Activated CD4-positive, alpha-beta T cell treated with anti-CD3 and anti-CD28 coated beads for 24 hours (primary cell): ENCODE measurements around the gene WFDC5.
"Not testable (repeated sequence)": the region's sequence is repeated elsewhere in the genome, so short reads cannot be mapped to it uniquely, and the experiment has no call there.

Source experiments
- DNase-seq, 2 donors: peaks; one replicate each; pipeline ENCODE4 v3.0.0-alpha.2; 2020; ENCODE audit warnings: low read depth in 2 of 2

Gene WFDC5, protein sequence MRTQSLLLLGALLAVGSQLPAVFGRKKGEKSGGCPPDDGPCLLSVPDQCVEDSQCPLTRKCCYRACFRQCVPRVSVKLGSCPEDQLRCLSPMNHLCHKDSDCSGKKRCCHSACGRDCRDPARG

DNA sequence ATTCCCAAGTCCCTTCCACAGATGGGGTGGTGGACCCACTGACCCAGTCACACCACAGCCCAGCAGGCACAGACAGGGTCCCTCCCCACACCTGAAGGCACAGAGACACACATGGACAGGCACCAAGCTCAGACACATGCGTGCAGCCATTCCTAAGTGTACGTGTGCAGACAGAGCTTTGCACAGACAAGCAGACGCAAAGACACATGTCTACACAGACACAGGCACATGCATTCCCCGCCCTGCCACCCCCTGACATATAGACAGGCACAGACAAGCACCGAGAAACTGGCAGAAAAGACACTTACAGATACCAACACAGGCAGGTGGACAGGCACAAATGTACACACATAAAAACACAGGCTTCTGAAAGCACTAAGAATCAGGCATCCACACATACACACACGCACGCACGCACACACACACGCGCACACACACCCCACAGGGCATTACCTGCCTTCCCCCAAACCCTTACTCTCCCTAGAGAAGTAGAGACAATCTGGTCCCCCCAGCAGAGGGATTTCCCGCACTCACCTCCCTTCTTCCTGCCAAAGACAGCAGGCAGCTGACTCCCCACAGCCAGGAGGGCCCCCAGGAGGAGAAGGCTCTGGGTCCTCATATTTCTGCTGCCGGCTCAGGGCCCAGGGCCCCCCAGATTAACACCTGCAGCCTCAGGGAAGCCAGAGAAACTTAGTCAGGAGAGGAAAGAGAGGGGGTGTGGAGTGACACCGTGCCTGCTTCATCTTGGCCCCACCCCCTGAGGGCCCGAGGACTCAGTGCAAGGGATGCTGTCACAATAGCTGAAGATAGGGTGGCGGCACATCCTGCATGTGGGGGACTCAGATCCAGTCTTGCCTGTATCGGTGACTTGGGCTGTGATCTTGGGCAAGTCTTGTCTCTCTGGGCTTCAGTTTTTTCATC is at the start of gene WFDC5:
Gene WFDC5, minus strand, starts transcription at position 710 of the 921 bp plus-strand sequence. Its CDS starts 91 bp downstream, at position 619.
- DNase-seq = no peak

GRCh38 chr20:45163083-45163803 is 48.3 kb upstream of the WFDC5 start:
- DNase-seq = no peak

DNA sequence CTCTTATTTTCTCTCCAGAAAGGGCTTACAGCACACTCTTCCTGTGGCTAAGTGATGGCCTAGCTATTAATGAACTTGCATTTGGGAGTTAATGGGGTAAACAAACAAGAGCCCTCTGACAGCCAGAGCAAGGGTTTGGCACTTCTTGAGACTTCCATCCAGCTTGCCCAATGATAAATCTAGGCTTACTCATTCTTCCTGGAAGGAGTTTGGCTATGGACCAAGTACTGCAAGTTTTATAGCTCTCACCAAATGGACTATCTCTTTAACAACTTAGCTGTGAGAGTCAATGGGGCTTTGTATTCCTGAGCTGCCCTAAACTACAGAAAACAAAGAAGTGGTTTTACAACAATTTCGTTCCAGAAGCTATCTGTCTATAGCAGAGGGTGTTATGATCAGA is 43.0 kb upstream of the WFDC5 start:
- DNase-seq = no peak

GRCh38 chr20:45156713-45157112 is 41.7 kb upstream of the WFDC5 start:
- no peak for DNase-seq

DNA sequence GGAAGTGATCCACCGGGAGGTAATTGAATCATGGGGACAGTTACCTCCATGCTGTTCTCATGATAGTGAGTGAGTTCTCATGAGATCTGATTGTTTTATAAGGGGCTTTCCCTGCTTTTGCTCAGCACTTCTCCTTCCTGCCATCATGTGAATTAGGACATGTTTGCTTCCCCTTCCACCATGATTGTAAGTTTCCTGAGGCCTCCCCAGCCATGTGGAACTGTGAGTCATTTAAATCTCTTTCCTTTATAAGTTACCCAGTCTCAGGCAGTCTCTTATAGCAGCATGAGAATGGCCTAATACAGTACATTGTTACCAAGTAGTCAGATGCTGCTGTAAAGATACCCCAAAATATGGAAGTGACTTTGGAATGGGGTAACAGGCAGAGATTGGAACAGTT is 39.8 kb upstream of the WFDC5 start:
- DNase-seq = not testable (repeated sequence)

DNA sequence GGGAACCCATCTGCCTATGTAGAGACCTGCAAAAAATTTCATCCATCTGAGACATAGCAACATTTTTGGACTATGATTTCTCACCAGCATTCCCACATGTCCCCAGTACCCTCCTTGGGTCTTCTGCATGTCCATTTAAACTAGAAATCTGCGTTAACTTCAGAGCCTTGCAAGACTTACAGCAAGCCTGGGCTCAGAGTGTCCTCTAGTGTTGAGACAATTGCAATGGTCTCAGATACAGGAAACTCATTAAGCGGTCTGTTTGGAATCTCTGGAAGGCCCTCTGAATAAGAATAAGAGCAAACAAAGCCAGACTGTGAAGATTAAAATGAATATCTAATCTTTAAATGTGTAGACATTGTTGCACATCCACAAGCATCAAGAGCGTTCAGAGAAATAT is 39.2 kb upstream of the WFDC5 start:
- DNase-seq = no peak

GRCh38 chr20:45153752-45154151 is 38.8 kb upstream of the WFDC5 start:
- no peak for DNase-seq

GRCh38 chr20:45153147-45153546 is 38.2 kb upstream of the WFDC5 start:
- DNase-seq = no peak

GRCh38 chr20:45152405-45152804 is 37.4 kb upstream of the WFDC5 start:
- no peak for DNase-seq

- no peak for DNase-seq
Observed at GRCh38 chr20:45149062-45149461, 34.1 kb upstream of the WFDC5 start.

DNA sequence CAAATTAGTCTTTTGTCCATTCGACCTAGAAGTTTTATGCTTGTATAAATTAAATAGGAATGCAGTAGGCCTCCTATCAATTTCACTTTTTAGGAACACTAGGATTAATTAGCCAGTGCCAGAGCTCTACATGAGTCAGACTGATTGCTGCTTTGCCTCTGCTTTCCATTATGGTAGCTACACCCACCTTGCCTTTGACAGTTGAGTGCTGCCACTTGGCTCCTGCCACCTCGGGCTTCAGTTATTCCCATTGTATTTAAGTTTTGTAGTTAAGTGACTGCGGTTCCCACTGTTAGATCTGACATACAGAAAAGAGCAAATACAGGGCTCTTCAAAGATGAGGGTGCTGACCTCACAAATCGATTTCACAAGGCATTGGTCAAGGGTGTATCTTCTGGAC is 25.9 kb upstream of the WFDC5 start:
- no peak for DNase-seq

DNA sequence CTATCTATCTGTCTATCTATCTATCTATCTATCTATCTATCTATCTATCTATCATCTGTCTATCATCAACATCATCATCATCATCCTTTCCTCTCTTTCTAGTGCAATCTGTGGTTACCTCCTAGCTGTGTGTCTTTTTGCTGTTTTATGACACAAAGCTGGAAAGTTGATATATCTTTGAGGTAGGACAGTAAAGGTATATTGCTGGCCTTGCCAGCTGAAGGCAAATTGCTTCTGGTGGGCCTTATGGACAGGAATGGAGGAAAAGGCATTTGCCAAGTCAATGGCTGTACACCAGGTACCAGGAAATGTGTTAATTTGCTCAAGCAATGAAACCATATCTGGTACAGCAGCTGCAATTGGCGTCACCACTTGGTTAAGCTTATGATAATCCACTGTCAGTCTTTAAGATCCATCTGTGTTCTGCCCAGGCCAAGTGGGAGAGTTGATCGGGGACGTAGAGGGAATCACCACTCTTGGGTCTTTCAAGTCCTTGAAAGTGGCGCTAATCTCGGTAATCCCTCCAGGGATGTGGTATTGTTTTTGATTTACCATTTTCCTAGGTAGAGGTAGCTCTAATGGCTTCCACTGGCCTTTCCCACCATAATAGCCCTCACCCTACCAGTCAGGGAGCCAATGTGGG is 24.9 kb upstream of the WFDC5 start:
- not testable (repeated sequence) for DNase-seq

GRCh38 chr20:45138561-45139300 is 23.8 kb upstream of the WFDC5 start:
- DNase-seq = peak; percentile 47 to 75

- no peak for DNase-seq
Observed at GRCh38 chr20:45136911-45137310, 21.9 kb upstream of the WFDC5 start.

DNA sequence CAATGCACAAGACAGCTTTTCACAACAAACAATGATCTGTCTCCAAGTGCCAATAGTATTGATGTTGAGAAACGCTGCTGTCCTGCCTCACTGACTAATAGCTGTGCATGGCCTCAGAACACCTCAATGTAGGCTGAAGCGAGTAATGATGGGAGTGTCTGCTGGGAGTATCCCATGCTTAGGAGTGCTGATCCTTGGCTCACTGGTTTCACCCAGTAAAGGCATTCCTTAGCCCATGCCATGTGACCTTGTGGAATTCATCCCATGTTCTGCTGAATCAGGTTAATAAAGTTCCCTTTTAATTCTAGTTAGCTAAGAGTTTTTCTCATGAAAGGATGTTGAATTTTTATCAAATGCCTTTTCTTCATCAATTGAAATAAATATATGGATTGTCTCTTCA is 13.1 kb upstream of the WFDC5 start:
- no peak for DNase-seq

GRCh38 chr20:45124365-45124764 is 9.4 kb upstream of the WFDC5 start, which contains the start of gene WFDC12:
Gene WFDC12 (minus strand): TSS chr20:45124465. CDS start chr20:45124447, 18 bp downstream.
- no peak for DNase-seq

GRCh38 chr20:45121388-45121787 is 6.4 kb upstream of the WFDC5 start:
- no peak for DNase-seq

DNA sequence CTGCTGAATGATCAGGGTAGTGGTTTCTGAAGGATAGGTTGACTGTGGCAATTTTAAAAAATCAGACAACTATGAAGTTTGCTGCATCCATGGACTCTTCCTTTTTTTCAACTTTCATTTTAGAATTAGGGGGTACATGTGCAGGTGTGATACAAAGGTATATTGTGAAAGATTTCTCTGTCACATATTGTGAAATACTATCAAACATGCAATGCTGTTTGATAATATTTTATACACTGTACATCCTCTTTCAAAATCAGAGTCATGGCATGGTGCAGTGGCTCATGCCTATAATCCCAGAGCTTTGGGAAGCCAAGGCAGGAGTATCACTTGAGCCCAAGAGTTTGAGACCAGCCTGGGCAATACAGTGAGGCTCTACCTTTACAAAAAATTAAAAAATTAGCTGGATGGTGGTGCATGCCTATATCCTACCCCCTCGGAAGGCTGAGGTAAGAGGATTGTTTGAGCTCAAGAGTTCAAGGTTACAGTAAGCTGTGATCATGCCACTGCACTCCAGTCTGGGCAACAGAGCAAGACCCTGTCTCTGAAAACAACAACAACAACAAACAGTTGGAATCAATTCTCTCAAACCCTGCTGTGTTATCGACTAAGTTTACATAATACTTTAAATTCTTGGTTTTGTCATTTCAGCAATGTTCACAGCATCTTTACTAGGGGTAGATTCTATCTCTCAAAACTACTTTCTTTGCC is 4.7 kb upstream of the WFDC5 start:
- DNase-seq = no peak

DNA sequence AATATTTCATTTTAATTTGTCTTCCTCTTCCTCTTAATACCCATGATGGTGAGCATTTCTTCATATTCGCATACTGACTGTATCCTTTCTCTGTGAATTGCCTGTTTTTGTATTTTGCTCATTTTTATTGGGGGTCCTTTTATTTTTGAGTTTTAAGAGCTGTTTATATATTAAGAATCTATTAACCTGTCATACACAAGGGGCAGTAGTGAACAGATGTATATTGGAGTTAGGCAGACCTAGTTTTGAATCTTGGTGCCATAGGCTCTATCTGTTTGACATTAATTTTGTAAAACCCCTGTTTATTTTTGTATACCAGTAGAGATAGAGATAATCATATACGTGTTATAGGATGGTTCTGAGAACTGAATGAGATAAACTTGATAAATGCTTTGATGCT is 3.1 kb upstream of the WFDC5 start:
- DNase-seq = no peak

DNA sequence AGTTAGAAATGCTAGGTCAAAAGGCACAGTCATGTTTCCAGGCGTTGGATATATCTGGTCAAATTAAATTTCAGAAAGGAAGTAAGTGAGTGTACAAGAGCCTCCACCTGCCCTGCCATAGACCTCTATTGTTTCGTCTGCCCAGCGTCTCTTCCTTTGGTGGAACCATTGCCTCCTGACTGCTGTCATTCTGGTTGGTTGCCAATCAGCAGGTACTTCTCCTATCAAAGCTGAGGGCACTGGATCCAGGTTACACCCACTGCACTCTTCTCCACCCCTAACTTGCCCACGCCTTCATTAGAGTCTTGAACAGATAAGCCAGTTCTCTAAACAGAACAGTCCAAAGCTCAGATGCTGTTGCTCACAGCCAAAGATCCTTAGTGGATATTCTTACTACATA is 2.6 kb upstream of the WFDC5 start:
- DNase-seq = no peak

- DNase-seq = no peak
Observed at GRCh38 chr20:45115829-45116228, 855 bp upstream of the WFDC5 start.
